Tibial nerve (tissue), 4 donors: ENCODE results near the gene MT3. TPM values are rescaled to one million over a fixed set of nuclear protein-coding genes. Genes with fewer than 3 reads are reported as not detected.

Source experiments
- DNase-seq, 2 donors: peaks; one replicate each; pipeline ENCODE4 v3.0.0-alpha.2; 2019; ENCODE audit warnings: low spot score in 2 of 2
- H3K27ac ChIP-seq, 4 donors: fragments of 200-600 bp; sonication (generic) in 3 of 4; one replicate each; pipeline ENCODE4 v1.5.1; 2017 to 2019; ENCODE audit warnings: mild to moderate bottlenecking in 1 of 4
- H3K27me3 ChIP-seq, 2 donors: fragments of 200-600 bp; sonication (generic) in 1 of 2; one replicate each; pipeline versions ENCODE4 v1.5.1 to v1.6.0; 2017 to 2019
- H3K36me3 ChIP-seq, 3 donors: fragments of 200-600 bp; sonication (generic); one replicate each; pipeline ENCODE4 v1.5.1; 2018 to 2019
- H3K4me1 ChIP-seq, 4 donors: fragments of 200-600 bp; sonication (generic) in 3 of 4; one replicate each; pipeline ENCODE4 v1.5.1; 2017 to 2019
- H3K4me3 ChIP-seq, 4 donors: fragments of 200-600 bp; sonication (generic) in 3 of 4; one replicate each; pipeline ENCODE4 v1.5.1; 2017 to 2019; ENCODE audit warnings: mild to moderate bottlenecking in 1 of 4, moderate library complexity in 1 of 4
- H3K9me3 ChIP-seq, 4 donors: fragments of 200-600 bp; sonication (generic) in 3 of 4; one replicate each; pipeline ENCODE4 v1.5.1; 2017 to 2019
- EP300 ChIP-seq, 2 donors: sonication (generic); formaldehyde crosslinking; IDR thresholded peaks; one replicate each; pipeline ENCODE4 v1.6.1; 2017; ENCODE audit warnings: antibody characterized with exemption in 2 of 2, mild to moderate bottlenecking in 1 of 2
- POLR2A ChIP-seq, 2 donors: fragments of 450-650 bp; IDR thresholded peaks; one replicate each; pipeline ENCODE4 v1.6.1; 2017; ENCODE audit warnings: antibody characterized with exemption in 2 of 2, mild to moderate bottlenecking in 2 of 2, moderate library complexity in 2 of 2
- WGBS, 2 donors: methylation state at CpG; one replicate each; pipeline ENCODE4 v1.1.5; 2018; 5-methylcytosine and 5-hydroxymethylcytosine counted together
- total RNA-seq, 4 donors: library from RNA; depleted of rRNA; stranded (reverse); fragments of >200 nt; gene quantifications; one replicate each; pipeline ENCODE4 v1.1.0, GENCODE V29; 2016
- TF ChIP-seq, protein P1 (sequence below), 5 experiments: fragments of 200-600 bp in 3 of 5; fragments of 450-650 bp in 2 of 5; sonication (generic) in 3 of 5; IDR thresholded peaks; one replicate each; pipeline ENCODE4 v1.5.1; 2016 to 2019; ENCODE audit warnings: antibody characterized with exemption in 5 of 5, mild to moderate bottlenecking in 3 of 5, moderate library complexity in 2 of 5

Gene MT3
- total RNA-seq, 4 donors from 2014 or later: 92.4 to 291 (median 156) TPM

GRCh38 chr16:56635441-56635967, 46.2 kb downstream of the MT3 start:
- no peaks in the 10 kb centered on the region for H3K36me3 ChIP-seq
- TF ChIP-seq POLR2A (IDR thresholded peaks at IDR 0.05): no peak
- TF ChIP-seq, protein P1, sequence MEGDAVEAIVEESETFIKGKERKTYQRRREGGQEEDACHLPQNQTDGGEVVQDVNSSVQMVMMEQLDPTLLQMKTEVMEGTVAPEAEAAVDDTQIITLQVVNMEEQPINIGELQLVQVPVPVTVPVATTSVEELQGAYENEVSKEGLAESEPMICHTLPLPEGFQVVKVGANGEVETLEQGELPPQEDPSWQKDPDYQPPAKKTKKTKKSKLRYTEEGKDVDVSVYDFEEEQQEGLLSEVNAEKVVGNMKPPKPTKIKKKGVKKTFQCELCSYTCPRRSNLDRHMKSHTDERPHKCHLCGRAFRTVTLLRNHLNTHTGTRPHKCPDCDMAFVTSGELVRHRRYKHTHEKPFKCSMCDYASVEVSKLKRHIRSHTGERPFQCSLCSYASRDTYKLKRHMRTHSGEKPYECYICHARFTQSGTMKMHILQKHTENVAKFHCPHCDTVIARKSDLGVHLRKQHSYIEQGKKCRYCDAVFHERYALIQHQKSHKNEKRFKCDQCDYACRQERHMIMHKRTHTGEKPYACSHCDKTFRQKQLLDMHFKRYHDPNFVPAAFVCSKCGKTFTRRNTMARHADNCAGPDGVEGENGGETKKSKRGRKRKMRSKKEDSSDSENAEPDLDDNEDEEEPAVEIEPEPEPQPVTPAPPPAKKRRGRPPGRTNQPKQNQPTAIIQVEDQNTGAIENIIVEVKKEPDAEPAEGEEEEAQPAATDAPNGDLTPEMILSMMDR (IDR thresholded peaks at IDR 0.05): no peak
- TF ChIP-seq EP300 (IDR thresholded peaks at IDR 0.05): no peak
- peak overlapping the region in 2 of 4 donors; percentile 10 to 40 for H3K27ac ChIP-seq
- H3K4me3 ChIP-seq: peak overlapping the region in 2 of 4 donors; percentile 20 to 37
- peaks cover 0 to 70% (median 23%) of the 10 kb centered on the region in 4 donors for H3K4me1 ChIP-seq
- H3K9me3 ChIP-seq: no peaks in the 10 kb centered on the region
- no peak for DNase-seq
- WGBS, 2 donors: 28 to 37% methylated on average over 39 of the region's 40 CpGs
- peaks cover 0 to 47% of the 10 kb centered on the region in 2 donors for H3K27me3 ChIP-seq

GRCh38 chr16:56636616-56637413, 47.5 kb downstream of the MT3 start:
- no peaks in the 10 kb centered on the region for H3K36me3 ChIP-seq
- H3K27me3 ChIP-seq: peaks cover 0 to 47% of the 10 kb centered on the region in 2 donors
- peaks cover 0 to 66% (median 21%) of the 10 kb centered on the region in 4 donors for H3K4me1 ChIP-seq
- no peak overlapping the region for H3K4me3 ChIP-seq
- peak overlapping the region in 1 of 4 donors; percentile 82 for H3K27ac ChIP-seq
- WGBS, 2 donors: 62 to 72% methylated on average over 9 of the region's 9 CpGs
- H3K9me3 ChIP-seq: no peaks in the 10 kb centered on the region
- TF ChIP-seq EP300 (IDR thresholded peaks at IDR 0.05) (no peak), POLR2A (IDR thresholded peaks at IDR 0.05) (no peak)
- TF ChIP-seq, protein P1 (IDR thresholded peaks at IDR 0.05): no peak
- DNase-seq: no peak

DNA sequence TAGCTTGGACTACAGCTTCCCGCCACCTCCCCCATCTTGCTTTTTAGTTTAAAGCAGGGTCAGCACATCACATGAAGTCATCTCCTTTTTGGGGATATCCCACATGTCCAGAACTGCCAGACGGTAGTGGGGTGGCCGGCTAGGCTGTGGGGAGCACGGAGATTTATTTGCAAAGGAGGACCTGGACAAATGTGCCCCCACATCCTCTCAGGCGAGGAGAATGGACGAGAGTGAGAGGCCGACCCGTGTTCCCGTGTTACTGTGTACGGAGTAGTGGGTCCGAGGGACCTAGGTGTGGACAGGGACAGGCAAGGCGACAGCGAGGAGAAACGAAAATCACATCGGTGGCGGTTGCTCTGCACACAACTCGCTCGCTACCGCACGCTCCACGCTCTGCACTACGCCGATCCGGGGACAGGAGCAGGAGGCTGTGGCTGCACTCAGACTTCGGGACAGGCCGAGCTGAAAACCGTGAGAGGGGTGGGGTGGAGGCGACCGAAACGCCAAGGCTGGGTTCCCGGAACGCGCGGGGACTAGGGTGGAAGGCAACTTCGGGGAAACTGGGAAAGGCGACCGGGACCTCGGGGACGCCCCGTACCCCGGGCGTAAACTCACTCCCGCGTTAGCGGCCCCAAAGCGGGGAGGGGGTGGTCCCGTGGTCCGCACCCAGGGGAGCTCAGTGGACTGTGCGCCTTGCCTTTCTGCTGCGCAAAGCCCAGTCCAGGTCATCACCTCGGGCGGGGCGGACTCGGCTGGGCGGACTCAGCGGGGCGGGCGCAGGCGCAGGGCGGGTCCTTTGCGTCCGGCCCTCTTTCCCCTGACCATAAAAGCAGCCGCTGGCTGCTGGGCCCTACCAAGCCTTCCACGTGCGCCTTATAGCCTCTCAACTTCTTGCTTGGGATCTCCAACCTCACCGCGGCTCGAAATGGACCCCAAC, 48.8 kb downstream of the MT3 start, which contains the start of gene MT1A:
Gene MT1A (plus strand): TSS at position 853 of the 937 bp plus-strand sequence. CDS start 73 bp downstream, at position 926.
- DNase-seq: peak; percentile 51 to 61
- TF ChIP-seq, protein P1 (IDR thresholded peaks at IDR 0.05): no peak
- peak; percentile 40 to 71 for TF ChIP-seq POLR2A (IDR thresholded peaks at IDR 0.05)
- peak; percentile 65 to 90 for TF ChIP-seq EP300 (IDR thresholded peaks at IDR 0.05)
- no peaks in the 10 kb centered on the region for H3K9me3 ChIP-seq
- peaks cover 0 to 42% of the 10 kb centered on the region in 2 donors for H3K27me3 ChIP-seq
- peaks cover 0 to 61% (median 16%) of the 10 kb centered on the region in 4 donors for H3K4me1 ChIP-seq
- 14 to 19% methylated on average over 45 to 52 of the region's 68 CpGs for WGBS, 2 donors
- H3K27ac ChIP-seq: peak within 1 kb of the TSS; percentile 71 to 82 (median 76)
- no peaks in the 10 kb centered on the region for H3K36me3 ChIP-seq
- H3K4me3 ChIP-seq: peak within 1 kb of the TSS; percentile 38 to 50 (median 39)

GRCh38 chr16:56639045-56639444, 49.7 kb downstream of the MT3 start:
- Histone ChIP-seq H3K27ac (peak overlapping the region in 2 of 4 donors; percentile 78 to 82), H3K4me1 (peaks cover 0 to 61% (median 26%) of the 10 kb centered on the region in 4 donors), H3K9me3 (no peaks in the 10 kb centered on the region), H3K4me3 (peak overlapping the region in 1 of 4 donors; percentile 50), H3K36me3 (no peaks in the 10 kb centered on the region), H3K27me3 (peaks cover 0 to 44% of the 10 kb centered on the region in 2 donors)
- WGBS, 2 donors: 63 to 74% methylated on average over 1 of the region's 1 CpG
- DNase-seq: no peak
- TF ChIP-seq EP300 (IDR thresholded peaks at IDR 0.05) (no peak), POLR2A (IDR thresholded peaks at IDR 0.05) (no peak)
- TF ChIP-seq, protein P1 (IDR thresholded peaks at IDR 0.05): no peak
